ENCODE data around the gene LCP1.

DNA sequence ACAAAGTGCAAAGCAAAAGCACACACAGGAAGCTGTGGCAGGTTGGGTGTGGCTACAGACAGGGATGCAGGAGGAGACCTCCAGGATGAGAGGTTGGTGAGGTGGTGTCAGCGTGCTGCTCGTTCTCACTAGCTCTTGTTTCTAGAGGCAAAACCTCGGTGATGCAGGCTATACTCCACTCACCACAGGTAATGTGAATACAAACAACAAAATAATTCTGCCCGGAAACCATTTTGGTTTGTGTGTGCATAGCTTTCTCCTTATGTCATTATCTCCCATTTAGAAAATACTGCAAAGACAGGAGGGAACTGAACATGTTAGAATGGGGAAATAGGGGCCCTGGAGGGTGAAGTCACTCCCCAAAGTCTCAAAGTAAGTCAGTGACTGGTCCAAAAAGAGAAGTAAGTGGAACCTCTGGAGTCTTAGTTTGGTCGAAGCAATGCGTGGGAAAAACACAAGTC, 9.4 kb downstream of the LCP1 start:
- TF ChIP-seq, protein P1, sequence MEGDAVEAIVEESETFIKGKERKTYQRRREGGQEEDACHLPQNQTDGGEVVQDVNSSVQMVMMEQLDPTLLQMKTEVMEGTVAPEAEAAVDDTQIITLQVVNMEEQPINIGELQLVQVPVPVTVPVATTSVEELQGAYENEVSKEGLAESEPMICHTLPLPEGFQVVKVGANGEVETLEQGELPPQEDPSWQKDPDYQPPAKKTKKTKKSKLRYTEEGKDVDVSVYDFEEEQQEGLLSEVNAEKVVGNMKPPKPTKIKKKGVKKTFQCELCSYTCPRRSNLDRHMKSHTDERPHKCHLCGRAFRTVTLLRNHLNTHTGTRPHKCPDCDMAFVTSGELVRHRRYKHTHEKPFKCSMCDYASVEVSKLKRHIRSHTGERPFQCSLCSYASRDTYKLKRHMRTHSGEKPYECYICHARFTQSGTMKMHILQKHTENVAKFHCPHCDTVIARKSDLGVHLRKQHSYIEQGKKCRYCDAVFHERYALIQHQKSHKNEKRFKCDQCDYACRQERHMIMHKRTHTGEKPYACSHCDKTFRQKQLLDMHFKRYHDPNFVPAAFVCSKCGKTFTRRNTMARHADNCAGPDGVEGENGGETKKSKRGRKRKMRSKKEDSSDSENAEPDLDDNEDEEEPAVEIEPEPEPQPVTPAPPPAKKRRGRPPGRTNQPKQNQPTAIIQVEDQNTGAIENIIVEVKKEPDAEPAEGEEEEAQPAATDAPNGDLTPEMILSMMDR (IDR thresholded peaks at IDR 0.05): no peak
- no peak for TF ChIP-seq SIN3A (IDR thresholded peaks at IDR 0.05; ENCODE audit: borderline replicate concordance, low read depth, low read length)
- TF ChIP-seq RCOR1 (IDR thresholded peaks at IDR 0.05; ENCODE audit: low read length): no peak
- TF ChIP-seq TAF1 (IDR thresholded peaks at IDR 0.05; ENCODE audit: borderline replicate concordance, low read depth, low read length): no peak
